Smooth muscle cell of the brain vasculature (primary cell): Measurements from ENCODE around the gene GPR141.
"Not testable (repeated sequence)": the region's sequence is repeated elsewhere in the genome, so short reads cannot be mapped to it uniquely, and the experiment has no call there.

ENCODE experiments used
- DNase-seq: peaks from one replicate; pipeline ENCODE4 v3.0.0-alpha.2; 2012; ENCODE audit warnings: low read depth, low spot score

Gene GPR141

DNA sequence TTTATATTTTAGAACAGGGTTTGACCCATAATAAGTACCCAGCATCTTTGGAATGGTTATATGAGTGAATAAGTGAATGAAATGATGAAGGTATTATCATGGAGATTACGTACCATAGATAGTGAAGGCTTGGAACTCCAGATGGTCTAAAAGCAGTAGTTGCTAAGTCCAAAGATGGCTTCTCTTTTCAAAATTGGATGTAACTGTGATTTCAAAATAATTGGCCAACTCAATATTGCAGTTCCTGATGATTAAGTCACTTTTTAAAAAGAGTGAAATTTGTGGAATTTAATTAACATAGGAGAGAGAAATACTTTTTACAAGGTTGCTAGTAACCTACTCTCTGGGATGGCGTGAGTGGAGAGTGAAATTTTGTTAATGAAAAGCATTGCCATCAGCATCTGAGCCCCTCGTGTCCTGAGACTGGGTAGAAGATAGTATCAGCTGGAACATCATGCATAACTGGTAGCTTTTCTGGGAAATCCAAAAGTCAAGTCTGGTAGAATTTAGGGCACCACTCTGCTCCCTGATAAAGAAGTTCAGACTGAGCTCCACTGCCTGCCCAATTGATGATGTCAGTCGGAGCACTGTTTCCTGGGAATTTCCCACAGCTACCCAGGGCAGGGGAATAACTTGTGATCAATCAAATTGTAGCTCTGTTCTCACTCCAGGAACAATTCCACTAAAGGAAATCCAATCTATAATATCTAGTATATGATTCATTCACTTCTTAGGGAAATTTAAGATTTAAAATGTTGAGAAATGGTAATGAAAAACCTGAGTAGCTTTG, 3.2 kb downstream of the GPR141 start:
- no peak for DNase-seq

DNA sequence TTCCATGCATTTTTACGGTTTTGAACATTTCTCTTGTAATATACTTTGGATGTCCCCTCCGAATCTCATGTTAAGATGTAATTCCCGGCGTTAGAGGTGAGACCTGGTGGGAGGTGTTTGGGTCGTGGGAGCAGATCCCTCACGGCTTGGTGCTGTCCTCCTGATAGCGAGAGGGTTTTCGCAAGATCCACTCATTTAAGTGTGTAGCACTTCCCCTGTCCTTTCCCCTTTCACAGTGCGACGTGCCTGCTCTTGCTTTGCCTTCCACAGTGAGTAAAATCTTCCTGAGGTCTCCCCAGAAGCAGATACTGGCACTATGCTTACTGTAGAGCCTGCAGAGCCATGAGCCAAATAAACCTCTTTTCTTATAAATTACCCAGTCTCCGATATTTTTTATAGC, 6.6 kb downstream of the GPR141 start:
- no peak for DNase-seq

DNA sequence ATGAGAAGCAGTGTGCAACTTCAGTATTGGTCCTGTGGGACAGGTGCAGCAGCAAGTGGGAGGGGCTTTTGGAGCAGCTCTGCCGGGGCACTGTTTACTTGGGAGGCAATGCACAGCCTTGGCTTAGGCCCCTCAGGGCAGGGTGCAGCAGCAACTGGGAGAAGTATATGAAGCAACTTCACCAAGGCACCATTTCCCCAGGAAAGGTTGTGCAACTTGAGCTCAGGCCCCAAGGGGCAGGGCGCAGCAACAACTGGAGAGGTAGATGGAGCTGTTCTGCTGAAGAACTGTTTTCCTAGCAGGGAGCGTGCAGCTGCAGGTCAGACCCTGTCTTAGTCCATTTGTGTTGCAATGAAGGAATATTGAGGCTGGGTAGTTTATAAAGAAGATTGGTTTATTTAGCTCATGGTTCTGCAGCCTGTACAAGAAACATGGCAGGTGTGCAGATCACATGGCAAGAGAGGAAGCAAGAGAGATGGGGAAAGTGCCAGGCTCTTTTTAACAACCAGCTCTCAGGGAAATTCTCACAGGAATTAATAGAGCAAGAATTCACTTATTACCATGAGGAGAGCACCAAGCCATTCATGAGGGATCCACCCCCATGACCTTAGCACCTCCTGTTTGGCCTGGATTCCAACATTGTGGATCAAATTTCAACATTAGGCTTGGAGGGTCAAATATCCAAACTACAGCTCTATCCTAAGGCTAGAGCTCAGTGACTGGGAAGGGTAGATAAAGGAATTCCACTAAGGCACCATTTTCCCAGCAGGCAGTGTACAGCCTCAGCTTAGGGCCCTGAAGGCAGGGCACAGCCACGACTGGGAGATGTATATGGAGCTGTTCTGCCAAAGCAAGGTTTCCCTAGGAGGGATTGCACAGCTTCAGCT, 10.9 kb downstream of the GPR141 start:
- DNase-seq = no peak

DNA sequence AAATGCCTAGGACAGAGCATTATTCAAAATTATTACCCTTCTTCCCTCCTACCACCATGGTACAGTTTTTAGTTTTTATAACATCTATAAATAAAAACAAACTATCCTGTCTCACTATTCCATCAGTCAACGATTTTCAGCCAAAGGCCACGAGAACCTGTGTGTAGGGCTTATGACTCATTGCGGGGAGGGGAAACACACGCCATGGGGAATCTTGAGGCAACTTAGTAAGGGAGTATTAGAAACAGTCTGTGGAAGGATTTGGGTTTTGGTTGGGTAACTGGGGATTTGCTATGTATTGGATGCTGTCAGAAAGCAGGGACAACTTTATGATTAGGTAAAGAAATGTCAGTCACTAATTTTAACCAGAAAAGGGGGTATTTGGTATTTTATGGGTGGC, 14.7 kb downstream of the GPR141 start:
- DNase-seq = no peak

DNA sequence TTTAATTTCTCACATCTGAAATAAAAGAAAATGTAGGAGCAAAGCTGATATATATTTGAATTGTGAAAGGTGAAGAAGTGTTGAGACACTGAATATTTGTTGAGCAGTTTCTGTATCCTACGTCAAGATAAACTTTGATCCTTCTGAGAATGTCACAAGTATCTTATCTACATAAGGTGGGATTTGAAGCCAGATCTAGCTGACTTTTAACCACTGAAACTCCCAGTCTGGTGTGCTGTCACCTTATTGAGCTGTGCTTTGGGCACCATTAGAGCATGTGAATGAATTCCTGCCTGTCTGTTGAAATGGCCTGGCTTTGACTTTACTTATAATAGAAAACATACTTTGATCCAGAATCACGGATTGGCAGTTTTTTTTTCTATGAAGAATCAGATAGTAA, 15.2 kb downstream of the GPR141 start:
- DNase-seq = no peak

GRCh38 chr7:37701769-37702168, 18.2 kb downstream of the GPR141 start:
- no peak for DNase-seq

DNA sequence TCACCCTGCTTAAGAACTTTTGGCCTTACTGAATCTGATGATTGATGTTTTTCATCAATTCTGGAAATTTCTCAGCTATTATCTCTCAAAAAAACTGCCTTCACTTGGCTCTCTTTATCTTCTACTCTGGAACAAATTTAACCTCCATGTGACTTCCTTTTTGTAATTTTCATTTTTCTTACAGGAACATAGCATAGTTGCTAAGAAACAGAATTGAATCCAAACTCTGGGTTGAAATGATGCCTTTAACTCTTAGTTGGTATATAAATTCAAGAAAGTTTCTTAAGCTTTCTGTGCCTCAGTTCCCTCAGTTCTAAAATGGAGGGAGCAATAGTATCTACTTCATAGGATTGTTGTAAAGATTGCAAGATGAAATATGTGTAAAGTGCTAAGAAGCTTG, 19.8 kb downstream of the GPR141 start:
- DNase-seq = no peak

DNA sequence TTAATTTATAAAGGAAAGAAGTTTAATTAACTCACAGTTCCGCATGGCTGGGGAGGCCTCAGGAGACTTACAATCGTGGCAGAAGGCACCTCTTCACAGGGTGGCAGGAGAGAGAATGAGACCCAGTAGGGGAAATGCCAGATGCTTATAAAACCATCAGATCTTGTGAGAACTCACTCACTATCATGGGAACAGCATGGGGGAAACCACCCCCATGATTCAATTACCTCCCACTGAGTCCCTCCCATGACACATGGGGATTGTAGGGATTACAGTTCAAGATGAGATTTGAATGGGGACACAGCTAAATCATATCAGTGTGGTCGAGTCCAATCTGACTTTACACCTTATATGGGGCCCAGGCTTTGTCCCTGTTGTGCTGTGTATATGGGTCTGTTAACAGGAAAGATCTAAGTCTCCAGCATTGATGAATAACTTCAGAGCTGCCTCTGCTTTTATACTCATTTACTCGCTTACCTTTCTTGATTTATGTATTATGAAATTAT, 20.8 kb downstream of the GPR141 start:
- DNase-seq = not testable (repeated sequence)

DNA sequence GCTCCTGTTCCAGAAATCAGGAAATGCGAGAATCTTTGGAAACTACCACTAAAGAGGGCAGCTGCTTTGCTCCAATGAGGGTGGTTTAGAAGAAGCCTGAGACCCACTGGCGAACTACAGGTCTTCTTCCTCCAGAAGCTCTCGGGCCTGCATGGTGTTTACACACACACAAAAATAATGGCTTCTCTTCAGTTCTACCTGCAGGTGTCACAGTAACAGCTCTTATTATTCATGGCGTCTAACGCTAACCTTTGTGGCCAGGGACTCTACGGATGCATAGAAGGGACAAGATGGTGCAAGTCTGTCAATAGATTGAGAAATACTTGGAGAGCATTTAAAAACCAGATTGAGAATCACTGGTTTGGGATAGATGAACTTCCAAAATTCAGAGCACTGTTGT, 22.4 kb downstream of the GPR141 start:
- no peak for DNase-seq

DNA sequence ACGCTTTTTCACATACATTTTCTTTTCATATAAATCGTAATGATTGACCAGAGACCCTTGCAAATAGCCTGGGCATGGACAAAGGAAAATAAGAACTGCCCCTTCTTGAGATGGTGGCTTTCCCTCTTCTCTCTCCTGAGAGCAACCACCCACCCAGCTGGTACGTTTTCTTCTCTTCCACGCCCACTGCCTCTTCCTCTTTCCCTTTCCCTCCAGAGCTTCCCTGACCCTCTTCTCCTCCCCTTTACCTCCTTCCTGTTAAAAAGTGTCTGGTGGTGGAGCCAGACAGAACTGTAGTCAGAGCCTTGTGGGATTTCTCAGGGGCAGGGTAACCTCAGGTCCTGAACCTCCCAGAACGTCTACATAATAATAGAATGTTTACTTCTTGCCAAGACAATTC, 23.2 kb downstream of the GPR141 start:
- no peak for DNase-seq

DNA sequence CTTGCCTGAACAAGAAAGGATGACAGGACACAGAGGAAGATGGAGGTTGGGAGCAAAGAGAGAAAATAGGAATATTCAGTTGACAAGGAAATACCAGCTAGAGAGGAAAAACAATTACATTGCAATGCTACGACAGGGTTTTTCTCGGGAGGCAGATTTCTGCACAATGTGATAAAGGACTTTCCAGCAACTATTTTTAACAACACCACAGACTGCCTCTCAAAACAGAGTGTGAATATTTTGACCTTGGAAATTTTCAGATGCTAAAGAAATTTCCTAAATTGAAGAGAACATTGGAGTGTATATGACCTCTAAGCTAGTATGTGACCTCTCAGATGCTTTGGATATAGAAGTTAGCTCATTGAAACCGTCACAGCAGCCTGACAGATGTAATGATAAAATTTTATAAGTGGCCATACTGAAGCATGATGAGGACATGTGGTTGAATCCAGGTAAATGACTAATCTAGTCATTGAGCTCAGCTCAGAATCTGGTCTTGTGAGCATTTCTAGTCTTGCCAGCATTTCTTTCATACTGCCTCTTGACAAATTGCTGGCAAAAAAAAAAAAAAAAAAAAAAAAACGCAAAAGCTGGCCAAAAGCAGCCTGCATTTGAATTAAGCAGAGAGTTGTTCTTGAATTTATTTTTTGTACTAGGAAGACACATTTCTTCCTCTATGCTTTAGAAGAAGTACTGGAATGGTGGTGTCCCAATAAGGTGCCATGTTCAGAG, 24.4 kb downstream of the GPR141 start:
- DNase-seq = no peak

DNA sequence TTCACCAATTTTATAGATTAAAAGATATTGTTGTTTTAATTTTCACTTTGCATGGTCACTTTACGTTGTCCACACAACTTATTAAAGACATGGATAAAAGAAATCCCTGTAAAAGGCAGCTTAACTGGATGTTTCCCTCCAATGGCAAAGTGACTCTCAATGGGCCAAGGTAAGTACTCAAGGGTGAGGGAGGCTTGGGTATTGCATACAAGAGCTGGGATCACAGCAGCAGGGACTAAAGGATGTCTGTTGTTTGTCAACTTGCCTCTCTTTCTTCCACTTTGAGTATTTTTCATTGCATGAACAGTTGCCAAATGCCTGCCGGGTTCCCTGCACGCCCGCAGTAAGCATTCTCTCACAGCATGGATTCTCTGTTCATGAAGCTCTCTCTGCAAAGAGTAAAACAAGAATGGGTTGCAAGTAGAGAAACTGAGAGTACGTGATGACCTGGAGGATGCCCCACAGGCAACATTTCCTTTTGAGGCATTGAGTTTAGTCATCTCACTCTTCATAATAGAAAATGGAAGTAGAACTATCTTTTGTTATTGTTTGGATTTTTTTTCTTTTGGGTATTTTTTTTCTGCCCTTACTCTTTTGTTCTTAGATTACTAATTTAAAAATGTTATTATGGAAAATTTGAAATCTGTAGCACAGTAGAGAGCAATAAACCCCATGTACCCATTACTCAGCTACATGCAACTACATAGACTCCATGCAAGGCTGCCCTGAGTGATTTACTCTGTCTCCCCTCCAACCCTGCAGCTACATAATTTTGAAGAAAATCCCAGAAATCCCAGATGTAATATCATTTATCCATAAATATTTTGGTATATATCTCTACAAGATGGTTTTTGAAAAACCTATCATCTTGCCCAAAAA, 26.3 kb downstream of the GPR141 start:
- DNase-seq = no peak

DNA sequence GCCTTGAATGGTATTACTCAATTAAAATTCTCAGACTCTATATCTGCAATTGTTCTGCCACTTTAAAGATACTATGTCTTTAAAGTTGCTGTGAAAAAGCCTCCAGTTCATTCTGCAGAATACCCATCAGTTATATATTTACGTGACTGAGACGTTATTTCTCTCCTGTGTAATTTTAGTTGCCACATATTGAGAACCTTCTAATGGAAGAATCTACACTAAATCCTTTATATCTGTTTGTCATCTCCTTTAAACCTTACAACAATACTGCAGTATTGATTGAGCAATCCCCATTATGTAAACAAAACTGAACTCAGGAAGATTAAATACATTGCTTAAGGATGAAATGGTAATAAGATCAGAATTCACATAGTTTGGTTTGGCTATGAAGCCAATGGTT, 30.0 kb downstream of the GPR141 start:
- no peak for DNase-seq

GRCh38 chr7:37714606-37715005, 31.0 kb downstream of the GPR141 start:
- DNase-seq = no peak

DNA sequence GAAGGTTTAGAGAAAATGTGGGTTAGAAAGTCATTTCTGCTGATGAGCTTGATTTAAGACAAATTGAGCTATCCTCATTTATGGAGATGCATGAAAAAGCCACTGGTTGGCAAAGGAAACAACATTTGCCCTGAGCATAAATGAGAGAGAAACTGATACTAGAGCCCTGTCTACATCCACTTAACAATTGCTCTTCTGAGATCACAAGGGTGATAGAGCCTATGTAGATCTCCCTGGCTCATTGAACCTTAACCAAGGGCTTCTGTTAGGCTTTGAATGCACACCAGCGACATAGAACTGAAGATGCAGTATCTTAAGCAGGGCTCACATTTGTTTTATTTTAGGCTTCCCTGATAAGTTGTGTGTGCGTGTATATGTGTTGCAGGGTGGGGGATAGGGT, 35.0 kb downstream of the GPR141 start:
- no peak for DNase-seq

GRCh38 chr7:37719077-37719476, 35.5 kb downstream of the GPR141 start:
- DNase-seq = no peak

DNA sequence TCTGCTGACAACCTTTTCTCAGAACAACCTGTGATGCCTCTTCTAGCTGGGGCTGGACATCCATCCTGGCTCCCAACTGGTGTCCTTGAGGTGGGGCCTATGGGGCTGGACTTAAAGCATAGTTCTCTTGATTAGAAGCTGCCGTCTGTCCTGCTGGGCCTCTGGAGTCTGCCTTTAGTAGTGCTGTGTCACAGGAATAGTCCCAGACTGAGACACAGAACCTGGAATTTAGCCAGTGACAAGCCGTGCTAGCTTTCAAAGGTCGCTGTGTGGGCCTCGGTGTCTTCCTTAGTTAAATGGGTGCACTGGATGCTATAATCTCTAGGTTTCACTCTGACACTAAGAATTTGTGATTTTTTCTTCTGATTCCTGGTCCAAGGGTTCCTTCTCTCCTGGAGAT, 41.2 kb downstream of the GPR141 start:
- no peak for DNase-seq

- no peak for DNase-seq
Measured at GRCh38 chr7:37726016-37726415, 42.5 kb downstream of the GPR141 start.

- no peak for DNase-seq
Measured at GRCh38 chr7:37728747-37729146, 45.2 kb downstream of the GPR141 start.

GRCh38 chr7:37729181-37729580, 45.6 kb downstream of the GPR141 start:
- DNase-seq = no peak

DNA sequence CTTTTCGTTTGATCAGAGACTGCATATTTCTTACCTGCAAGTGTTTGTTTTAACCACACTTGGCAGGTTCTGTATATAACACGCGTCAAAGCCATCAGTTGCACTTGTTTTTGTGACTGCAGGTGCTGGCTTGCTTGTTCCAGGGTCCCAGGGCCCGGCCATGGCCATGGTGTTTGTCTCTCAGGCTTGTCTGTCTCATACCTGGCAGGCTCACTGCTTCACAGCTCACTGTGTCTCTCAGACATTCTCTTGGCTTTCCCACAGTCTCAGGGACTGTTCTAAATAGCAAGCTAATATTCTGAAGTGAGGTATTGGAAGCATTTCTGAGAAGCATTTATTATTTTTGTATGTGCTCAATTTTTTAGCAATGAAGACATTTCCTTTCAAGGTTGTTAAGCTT, 46.9 kb downstream of the GPR141 start:
- DNase-seq = no peak
